Measurements from ENCODE around the gene CENPA.
"Not testable (repeated sequence)": the region's sequence is repeated elsewhere in the genome, so short reads cannot be mapped to it uniquely, and the experiment has no call there.

CENPA gene

GRCh38 chr2:26785431-26786206, at the start of gene CENPA:
Gene CENPA, plus strand, starts transcription at chr2:26786056. Its CDS starts 141 bp downstream, at chr2:26786197.
- peak; percentile 88 to 89 for DNase-seq (ENCODE audit: low read depth in 2 of 2)

GRCh38 chr2:26737221-26737620, 48.6 kb upstream of the CENPA start:
- no peak for DNase-seq (ENCODE audit: low read depth in 2 of 2)

GRCh38 chr2:26738481-26738880, 47.4 kb upstream of the CENPA start:
- no peak for DNase-seq (ENCODE audit: low read depth in 2 of 2)

GRCh38 chr2:26739514-26739913, 46.3 kb upstream of the CENPA start:
- no peak for DNase-seq (ENCODE audit: low read depth in 2 of 2)

- no peak for DNase-seq (ENCODE audit: low read depth in 2 of 2)
These were observed 45.5 kb upstream of the CENPA start for GRCh38 chr2:26740346-26740745.

GRCh38 chr2:26740890-26741302, 45.0 kb upstream of the CENPA start:
- DNase-seq (ENCODE audit: low read depth in 2 of 2), result no peak

- DNase-seq (ENCODE audit: low read depth in 2 of 2), result no peak
These were observed 43.6 kb upstream of the CENPA start for GRCh38 chr2:26742048-26742770.

GRCh38 chr2:26743852-26744251, 42.0 kb upstream of the CENPA start:
- DNase-seq (ENCODE audit: low read depth in 2 of 2), result no peak

GRCh38 chr2:26744953-26745352, 40.9 kb upstream of the CENPA start:
- no peak for DNase-seq (ENCODE audit: low read depth in 2 of 2)

- peak; percentile 73 to 75 for DNase-seq (ENCODE audit: low read depth in 2 of 2)
These were observed 40.1 kb upstream of the CENPA start for GRCh38 chr2:26745609-26746327.

GRCh38 chr2:26746934-26747333, 38.9 kb upstream of the CENPA start:
- no peak for DNase-seq (ENCODE audit: low read depth in 2 of 2)

- DNase-seq (ENCODE audit: low read depth in 2 of 2), result not testable (repeated sequence)
These were observed 36.0 kb upstream of the CENPA start for GRCh38 chr2:26749787-26750420.

- not testable (repeated sequence) for DNase-seq (ENCODE audit: low read depth in 2 of 2)
These were observed 35.4 kb upstream of the CENPA start for GRCh38 chr2:26750467-26750866.

GRCh38 chr2:26752656-26753055, 33.2 kb upstream of the CENPA start:
- no peak for DNase-seq (ENCODE audit: low read depth in 2 of 2)

GRCh38 chr2:26754539-26754938, 31.3 kb upstream of the CENPA start:
- DNase-seq (ENCODE audit: low read depth in 2 of 2), result no peak

GRCh38 chr2:26754972-26755670, 30.7 kb upstream of the CENPA start:
- no peak for DNase-seq (ENCODE audit: low read depth in 2 of 2)

- no peak for DNase-seq (ENCODE audit: low read depth in 2 of 2)
These were observed 29.5 kb upstream of the CENPA start for GRCh38 chr2:26756337-26756736.

- no peak for DNase-seq (ENCODE audit: low read depth in 2 of 2)
These were observed 27.7 kb upstream of the CENPA start for GRCh38 chr2:26757873-26758789.

GRCh38 chr2:26758790-26759321, 27.0 kb upstream of the CENPA start:
- DNase-seq (ENCODE audit: low read depth in 2 of 2), result no peak

- DNase-seq (ENCODE audit: low read depth in 2 of 2), result no peak
These were observed 26.0 kb upstream of the CENPA start for GRCh38 chr2:26759845-26760244.

Measured in stimulated activated CD4-positive, alpha-beta T cell treated with anti-CD3 and anti-CD28 coated beads, Interleukin-1b, Interleukin-23, amount 100 ng/mL, for 4 hours (primary cell).